MM.1S (cell line): ENCODE data around the gene RYR2.

Source experiments
- DNase-seq: peaks from one replicate; pipeline ENCODE4 v3.0.0-alpha.2; 2015
- H2AFZ ChIP-seq: fragments of 300-600 bp; sonication (generic); 2 replicates; pipeline ENCODE4 v1.6.0; 2016; ENCODE audit warnings: antibody characterized with exemption, low read length
- H3F3A ChIP-seq: fragments of 300-600 bp; sonication (generic); 2 replicates; pipeline ENCODE4 v1.6.1; 2016; ENCODE audit warnings: mild to moderate bottlenecking, antibody characterized with exemption, low read length, moderate library complexity, mixed read lengths; ENCODE audit not compliant: insufficient read depth
- H3K27ac ChIP-seq: fragments of 300-600 bp; sonication (generic); 2 replicates; pipeline ENCODE4 v1.5.1; 2016; ENCODE audit warnings: mild to moderate bottlenecking, low read length
- H3K27me3 ChIP-seq: fragments of 300-600 bp; sonication (generic); replicated peaks from 2 replicates; pipeline ENCODE4 v1.6.0; 2016; ENCODE audit warnings: low read length; ENCODE audit not compliant: insufficient read depth
- H3K36me3 ChIP-seq: fragments of 300-600 bp; sonication (generic); replicated peaks from 2 replicates; pipeline ENCODE4 v1.6.1; 2016; ENCODE audit warnings: mild to moderate bottlenecking, low read length, mixed read lengths; ENCODE audit not compliant: insufficient read depth
- H3K4me1 ChIP-seq: fragments of 300-600 bp; sonication (generic); 2 replicates; pipeline ENCODE4 v1.6.1; 2016; ENCODE audit warnings: low read length, mixed read lengths
- H3K4me2 ChIP-seq: fragments of 300-600 bp; sonication (generic); 2 replicates; pipeline ENCODE4 v1.6.0; 2016; ENCODE audit warnings: low read depth, low read length
- H3K4me3 ChIP-seq: fragments of 300-600 bp; sonication (generic); 2 replicates; pipeline ENCODE4 v1.5.1; 2016; ENCODE audit warnings: low read length, mixed read lengths
- H3K79me2 ChIP-seq: fragments of 300-600 bp; sonication (generic); 2 replicates; pipeline ENCODE4 v1.6.1; 2016; ENCODE audit warnings: mixed run types, low read length, mixed read lengths
- H3K9ac ChIP-seq: fragments of 300-600 bp; sonication (generic); 2 replicates; pipeline ENCODE4 v1.6.1; 2016; ENCODE audit warnings: low read length, mixed read lengths
- H3K9me2 ChIP-seq: fragments of 300-600 bp; sonication (generic); replicated peaks from 2 replicates; pipeline ENCODE4 v1.6.1; 2016; ENCODE audit warnings: mild to moderate bottlenecking, low read length, mixed read lengths; ENCODE audit not compliant: insufficient read depth
- H3K9me3 ChIP-seq: fragments of 300-600 bp; sonication (generic); replicated peaks from 2 replicates; pipeline ENCODE4 v1.6.1; 2016; ENCODE audit warnings: mild to moderate bottlenecking, low read length, mixed read lengths; ENCODE audit not compliant: insufficient read depth
- H4K20me1 ChIP-seq: fragments of 300-600 bp; sonication (generic); 2 replicates; pipeline ENCODE4 v1.6.1; 2016; ENCODE audit warnings: mild to moderate bottlenecking, low read length, moderate library complexity, mixed read lengths; ENCODE audit not compliant: insufficient read depth
- EZH2 ChIP-seq: fragments of 300-600 bp; sonication (generic); optimal IDR thresholded peaks from 2 replicates; pipeline ENCODE3; 2017; ENCODE audit warnings: low read depth, mild to moderate bottlenecking, antibody characterized with exemption, low read length, mixed read lengths
- EZH2phosphoT487 ChIP-seq: fragments of 300-600 bp; sonication (generic); IDR thresholded peaks from 2 replicates; pipeline ENCODE4 v1.6.1; 2018; ENCODE audit warnings: antibody characterized with exemption, low read length
- TF ChIP-seq, protein P1 (sequence below): fragments of 300-600 bp; sonication (generic); IDR thresholded peaks from 2 replicates; pipeline ENCODE4 v1.5.1; 2016; ENCODE audit warnings: antibody characterized with exemption, low read length, mixed read lengths

The RYR2 gene

DNA sequence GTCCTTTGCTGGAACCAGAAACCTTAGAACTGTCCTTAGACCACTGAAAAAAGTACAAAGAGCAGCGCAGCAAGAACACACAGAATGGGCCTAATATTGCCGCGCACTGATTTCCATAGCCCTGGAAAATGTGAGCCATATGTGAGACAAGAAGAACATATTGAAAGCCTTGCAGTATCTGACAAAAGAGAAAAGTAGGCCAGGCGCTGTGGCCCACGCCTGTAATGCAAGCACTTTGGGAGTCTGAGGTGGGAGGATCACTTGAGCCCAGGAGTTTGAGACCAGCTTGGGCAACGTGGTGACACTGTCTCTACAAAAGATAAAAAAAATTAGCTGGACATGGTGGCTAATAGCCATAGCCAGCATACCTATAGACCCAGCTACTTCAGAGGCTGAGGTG, 300.7 kb downstream of the RYR2 start:
- Histone ChIP-seq H3K36me3 (no peaks in the 10 kb centered on the region), H3K9me2 (no peaks in the 10 kb centered on the region), H3K9ac (no peak overlapping the region), H3K4me2 (no peak overlapping the region), H3F3A (no peaks in the 10 kb centered on the region), H2AFZ (no peak overlapping the region), H3K27ac (no peak overlapping the region), H3K79me2 (no peaks in the 10 kb centered on the region), H3K27me3 (no peaks in the 10 kb centered on the region), H3K4me1 (no peaks in the 10 kb centered on the region), H3K9me3 (no peaks in the 10 kb centered on the region), H4K20me1 (no peaks in the 10 kb centered on the region), H3K4me3 (no peak overlapping the region)
- no peak for DNase-seq
- TF ChIP-seq, protein P1, sequence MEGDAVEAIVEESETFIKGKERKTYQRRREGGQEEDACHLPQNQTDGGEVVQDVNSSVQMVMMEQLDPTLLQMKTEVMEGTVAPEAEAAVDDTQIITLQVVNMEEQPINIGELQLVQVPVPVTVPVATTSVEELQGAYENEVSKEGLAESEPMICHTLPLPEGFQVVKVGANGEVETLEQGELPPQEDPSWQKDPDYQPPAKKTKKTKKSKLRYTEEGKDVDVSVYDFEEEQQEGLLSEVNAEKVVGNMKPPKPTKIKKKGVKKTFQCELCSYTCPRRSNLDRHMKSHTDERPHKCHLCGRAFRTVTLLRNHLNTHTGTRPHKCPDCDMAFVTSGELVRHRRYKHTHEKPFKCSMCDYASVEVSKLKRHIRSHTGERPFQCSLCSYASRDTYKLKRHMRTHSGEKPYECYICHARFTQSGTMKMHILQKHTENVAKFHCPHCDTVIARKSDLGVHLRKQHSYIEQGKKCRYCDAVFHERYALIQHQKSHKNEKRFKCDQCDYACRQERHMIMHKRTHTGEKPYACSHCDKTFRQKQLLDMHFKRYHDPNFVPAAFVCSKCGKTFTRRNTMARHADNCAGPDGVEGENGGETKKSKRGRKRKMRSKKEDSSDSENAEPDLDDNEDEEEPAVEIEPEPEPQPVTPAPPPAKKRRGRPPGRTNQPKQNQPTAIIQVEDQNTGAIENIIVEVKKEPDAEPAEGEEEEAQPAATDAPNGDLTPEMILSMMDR, result no peak

- Histone ChIP-seq H4K20me1 (no peaks in the 10 kb centered on the region), H3K4me1 (no peaks in the 10 kb centered on the region), H3K4me3 (no peak overlapping the region), H3K4me2 (no peak overlapping the region), H3K36me3 (no peaks in the 10 kb centered on the region), H3F3A (no peaks in the 10 kb centered on the region), H3K79me2 (no peaks in the 10 kb centered on the region), H3K27ac (no peak overlapping the region), H3K9me2 (no peaks in the 10 kb centered on the region), H3K9me3 (no peaks in the 10 kb centered on the region), H2AFZ (no peak overlapping the region), H3K27me3 (no peaks in the 10 kb centered on the region), H3K9ac (no peak overlapping the region)
- no peak for DNase-seq
- TF ChIP-seq, protein P1, result no peak
These were observed 310.8 kb downstream of the RYR2 start for GRCh38 chr1:237352747-237353146.

DNA sequence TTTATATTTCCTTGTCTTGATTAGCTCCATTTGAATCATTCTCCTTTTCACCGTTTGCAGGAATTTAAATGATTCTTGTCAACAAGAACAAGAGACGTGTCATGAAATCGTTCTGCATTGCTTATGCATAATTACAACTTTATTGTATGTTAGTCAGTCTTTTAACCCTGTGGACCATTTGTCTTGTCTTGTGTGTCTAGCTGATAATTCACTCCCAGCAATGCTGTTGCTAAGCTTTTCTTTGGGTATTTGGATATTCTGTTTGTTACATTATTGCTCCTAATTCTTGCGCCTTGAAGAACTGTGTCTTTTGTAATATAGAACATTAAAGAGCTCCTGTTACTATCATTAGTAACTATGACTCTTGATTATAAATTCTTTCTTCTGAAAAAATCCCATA, 311.9 kb downstream of the RYR2 start:
- DNase-seq, result no peak
- Histone ChIP-seq H3K9me2 (no peaks in the 10 kb centered on the region), H3F3A (no peaks in the 10 kb centered on the region), H3K27me3 (no peaks in the 10 kb centered on the region), H3K27ac (no peak overlapping the region), H3K9ac (no peak overlapping the region), H2AFZ (no peak overlapping the region), H3K4me1 (no peaks in the 10 kb centered on the region), H3K36me3 (no peaks in the 10 kb centered on the region), H3K79me2 (no peaks in the 10 kb centered on the region), H3K4me3 (no peak overlapping the region), H3K9me3 (no peaks in the 10 kb centered on the region), H3K4me2 (no peak overlapping the region), H4K20me1 (no peaks in the 10 kb centered on the region)
- TF ChIP-seq EZH2phosphoT487, result no peak
- TF ChIP-seq, protein P1, result no peak
- TF ChIP-seq EZH2, result no peak

- H3K4me3 ChIP-seq, result no peak overlapping the region
- TF ChIP-seq, protein P1, result no peak
- TF ChIP-seq EZH2, result no peak
- H3K27me3 ChIP-seq, result no peaks in the 10 kb centered on the region
- DNase-seq, result no peak
- no peak overlapping the region for H3K27ac ChIP-seq
- no peaks in the 10 kb centered on the region for H3K9me2 ChIP-seq
- H3K9me3 ChIP-seq, result no peaks in the 10 kb centered on the region
- H2AFZ ChIP-seq, result no peak overlapping the region
- no peaks in the 10 kb centered on the region for H3F3A ChIP-seq
- H3K36me3 ChIP-seq, result no peaks in the 10 kb centered on the region
- H4K20me1 ChIP-seq, result no peaks in the 10 kb centered on the region
- no peak overlapping the region for H3K4me2 ChIP-seq
- H3K4me1 ChIP-seq, result no peaks in the 10 kb centered on the region
- H3K79me2 ChIP-seq, result no peaks in the 10 kb centered on the region
- no peak overlapping the region for H3K9ac ChIP-seq
These were observed 313.0 kb downstream of the RYR2 start for GRCh38 chr1:237355022-237355421.
